GM21526 (cell line): ENCODE data around the gene ACSF3.
"Not testable (repeated sequence)": the region's sequence is repeated elsewhere in the genome, so short reads cannot be mapped to it uniquely, and the experiment has no call there.

ENCODE experiments used
- ATAC-seq: cut with Tn5 transposase; IDR thresholded peaks from one replicate; pipeline ENCODE4 v1.9.1; 2021; ENCODE audit warnings: moderate library complexity; ENCODE audit not compliant: unreplicated experiment, low FRiP score

ACSF3 gene

DNA sequence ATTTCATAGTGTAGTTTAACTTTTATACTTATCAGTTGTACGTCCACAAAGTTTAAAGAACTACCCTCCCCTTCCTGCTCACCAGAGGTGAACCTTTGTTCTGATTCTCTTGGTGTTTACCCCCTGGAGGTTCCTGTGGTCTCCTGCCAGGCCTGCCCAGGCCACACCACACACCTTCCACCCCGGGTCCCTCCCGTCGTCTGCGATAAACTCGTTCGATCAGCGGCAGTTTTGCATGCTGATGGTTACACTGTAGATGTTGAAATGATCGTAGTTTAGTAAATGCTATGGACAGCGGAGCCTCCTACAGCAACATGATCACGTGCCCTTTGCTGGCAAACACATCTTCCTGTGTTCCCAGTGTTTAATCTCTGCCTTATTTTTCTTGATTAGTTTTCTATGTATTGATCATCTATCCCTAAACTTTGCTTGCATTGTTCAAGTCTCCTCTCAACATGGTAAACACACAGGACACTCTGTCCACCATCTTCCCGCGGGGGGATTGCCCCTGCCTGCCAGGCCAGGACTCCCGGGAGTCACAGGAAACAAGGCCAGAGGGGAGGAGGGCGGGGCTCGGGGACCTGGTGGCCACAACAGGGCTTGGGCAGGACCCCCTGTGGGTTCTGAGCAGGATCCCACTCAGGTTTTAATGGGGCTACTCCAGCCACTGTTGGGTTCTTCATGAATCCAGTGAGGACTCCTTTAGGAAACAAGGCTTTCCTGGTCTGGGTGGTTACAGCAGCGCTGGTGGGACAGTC is 2.8 kb upstream of the ACSF3 start:
- no peak for ATAC-seq

- no peak for ATAC-seq
Observed at GRCh38 chr16:89092013-89092412, 1.6 kb upstream of the ACSF3 start.

- not testable (repeated sequence) for ATAC-seq
Observed at GRCh38 chr16:89093252-89093601, 425 bp upstream of the ACSF3 start.

DNA sequence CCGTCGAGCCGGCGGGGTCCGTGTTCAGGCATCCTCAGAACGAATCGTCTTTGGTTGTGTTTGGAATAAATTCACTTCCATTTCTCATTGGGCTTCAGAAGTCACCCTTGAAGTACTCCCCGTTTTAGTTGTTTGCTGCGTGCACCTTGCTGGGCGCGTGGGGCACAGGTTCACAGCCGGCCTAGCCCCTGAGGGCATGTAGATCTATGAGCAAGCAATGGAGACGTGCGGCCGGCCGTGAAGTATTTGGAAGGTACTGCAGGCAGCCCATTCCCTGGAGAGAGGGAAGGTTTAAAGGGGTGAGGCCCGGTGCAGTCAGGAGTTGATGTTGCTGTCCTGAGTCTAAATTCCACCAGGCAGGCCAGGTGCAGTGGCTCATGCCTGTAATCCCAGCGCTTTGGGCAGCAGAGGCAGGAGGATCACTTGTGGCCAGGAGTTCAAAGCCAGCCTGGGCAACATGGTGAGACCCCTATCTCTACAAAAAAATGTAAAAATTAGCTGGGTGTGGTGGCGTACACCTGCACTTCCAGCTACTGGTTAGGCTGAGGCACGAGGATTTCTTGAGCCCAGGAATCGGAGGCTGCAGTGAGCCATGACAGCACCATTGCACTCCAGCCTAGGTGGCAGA is 714 bp downstream of the ACSF3 start:
- ATAC-seq = no peak

GRCh38 chr16:89094880-89095258 is 1.2 kb downstream of the ACSF3 start:
- no peak for ATAC-seq

DNA sequence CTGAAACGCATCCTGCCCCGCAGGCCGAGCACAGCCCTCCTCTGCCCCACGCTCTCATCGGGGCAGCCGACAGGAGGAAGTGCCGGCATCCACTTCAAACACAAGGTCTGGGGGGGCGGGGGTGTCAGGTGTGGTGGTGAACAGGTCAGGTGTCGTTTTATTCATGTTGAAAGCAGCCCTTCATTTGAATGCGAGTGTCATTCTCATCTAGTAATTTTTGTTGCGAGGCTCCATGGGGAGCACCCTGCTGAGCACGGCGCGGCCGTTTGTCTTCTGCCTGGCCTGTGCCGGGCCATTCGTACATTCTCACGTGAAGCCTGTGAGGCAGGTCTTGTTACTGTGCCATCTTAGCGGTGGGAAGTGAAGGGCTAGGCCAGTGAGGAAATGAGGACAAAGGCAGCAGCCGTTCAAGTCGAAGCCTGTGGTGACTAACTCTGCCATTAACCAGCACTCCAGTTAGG is 1.9 kb downstream of the ACSF3 start:
- no peak for ATAC-seq

- no peak for ATAC-seq
Observed at GRCh38 chr16:89096042-89096717, 2.5 kb downstream of the ACSF3 start.

GRCh38 chr16:89096768-89097391 is 3.2 kb downstream of the ACSF3 start:
- ATAC-seq = no peak

GRCh38 chr16:89097392-89097772 is 3.7 kb downstream of the ACSF3 start:
- no peak for ATAC-seq

GRCh38 chr16:89098767-89099430 is 5.2 kb downstream of the ACSF3 start:
- ATAC-seq = no peak

DNA sequence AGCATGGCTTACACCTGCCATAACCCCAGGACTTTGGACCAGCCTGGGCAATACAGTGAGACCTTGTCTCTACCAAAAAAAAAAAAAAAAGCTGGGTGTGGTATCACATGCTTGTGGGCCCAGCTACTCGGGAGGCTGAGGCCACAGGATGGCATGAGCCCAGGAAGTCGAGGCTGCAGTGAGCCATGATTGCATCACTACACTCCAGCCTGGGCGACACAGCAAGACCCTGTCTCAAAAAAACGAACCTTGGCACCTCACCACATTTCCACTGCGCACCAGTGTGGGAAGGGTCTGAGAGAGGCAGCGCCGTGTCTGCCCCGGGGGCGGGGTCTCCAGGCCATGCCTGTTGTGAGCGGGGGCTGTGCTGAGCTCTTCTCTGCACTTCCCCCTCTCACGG is 6.3 kb downstream of the ACSF3 start:
- ATAC-seq = no peak

GRCh38 chr16:89100601-89101302 is 7.1 kb downstream of the ACSF3 start:
- no peak for ATAC-seq

DNA sequence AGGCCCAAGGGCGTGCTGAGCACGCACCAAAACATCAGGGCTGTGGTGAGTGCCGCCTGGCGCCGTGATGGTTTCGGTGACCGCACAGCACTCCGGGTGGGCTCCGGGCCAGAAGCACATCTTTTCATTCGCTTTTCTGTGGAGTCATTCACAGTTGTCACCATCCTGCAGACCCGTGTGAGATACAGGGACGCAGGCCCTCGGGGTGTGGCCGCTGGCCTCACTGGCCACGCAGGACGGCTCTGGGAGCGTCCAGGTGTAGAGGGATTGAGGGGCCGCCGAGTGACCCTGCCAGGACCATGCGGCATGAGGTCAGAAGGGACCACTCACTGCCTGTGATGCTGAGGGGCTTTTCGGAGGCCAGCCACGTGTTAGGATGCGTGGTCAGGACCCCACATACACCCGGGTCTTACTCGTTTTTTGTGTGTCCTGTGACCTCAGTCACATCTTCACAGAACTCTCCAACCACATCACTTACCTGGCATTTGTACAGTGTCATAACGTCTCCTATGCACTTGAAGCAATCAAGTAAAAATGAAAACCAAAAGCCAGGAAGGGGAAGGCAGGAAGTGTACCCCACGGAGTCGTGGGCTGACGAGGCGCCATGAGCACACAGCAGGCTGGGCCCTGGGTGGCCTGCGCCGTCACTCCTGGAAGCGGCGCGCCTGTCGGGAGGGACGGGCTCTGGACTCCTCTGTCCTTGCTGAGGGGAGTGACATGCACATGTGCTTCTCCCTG is 7.8 kb downstream of the ACSF3 start:
- ATAC-seq = no peak

- ATAC-seq = no peak
Observed at GRCh38 chr16:89102041-89102471, 8.4 kb downstream of the ACSF3 start.

DNA sequence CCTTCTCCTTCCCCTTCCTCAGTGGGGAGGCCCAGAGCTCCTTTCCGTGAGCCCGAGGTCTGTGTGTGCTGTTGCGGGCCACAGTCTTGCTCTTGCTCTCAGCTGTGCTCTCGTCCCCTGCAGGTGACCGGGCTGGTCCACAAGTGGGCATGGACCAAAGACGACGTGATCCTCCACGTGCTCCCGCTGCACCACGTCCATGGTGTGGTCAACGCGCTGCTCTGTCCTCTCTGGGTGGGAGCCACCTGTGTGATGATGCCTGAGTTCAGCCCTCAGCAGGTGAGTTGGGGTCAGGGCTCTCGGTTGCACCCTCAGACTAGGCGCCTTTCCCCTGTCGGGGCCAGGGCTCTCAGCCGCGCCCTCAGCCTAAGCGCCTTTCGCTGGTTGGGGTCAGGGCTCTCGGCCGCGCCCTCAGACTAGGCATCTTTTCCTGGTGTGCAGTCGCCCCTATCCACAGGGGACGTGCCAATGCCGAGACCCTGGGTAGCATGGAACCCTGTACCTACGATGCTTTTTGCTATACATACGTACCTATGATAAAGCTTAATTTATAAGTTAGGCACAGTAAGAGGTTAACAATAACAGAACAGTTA is 8.9 kb downstream of the ACSF3 start:
- no peak for ATAC-seq

DNA sequence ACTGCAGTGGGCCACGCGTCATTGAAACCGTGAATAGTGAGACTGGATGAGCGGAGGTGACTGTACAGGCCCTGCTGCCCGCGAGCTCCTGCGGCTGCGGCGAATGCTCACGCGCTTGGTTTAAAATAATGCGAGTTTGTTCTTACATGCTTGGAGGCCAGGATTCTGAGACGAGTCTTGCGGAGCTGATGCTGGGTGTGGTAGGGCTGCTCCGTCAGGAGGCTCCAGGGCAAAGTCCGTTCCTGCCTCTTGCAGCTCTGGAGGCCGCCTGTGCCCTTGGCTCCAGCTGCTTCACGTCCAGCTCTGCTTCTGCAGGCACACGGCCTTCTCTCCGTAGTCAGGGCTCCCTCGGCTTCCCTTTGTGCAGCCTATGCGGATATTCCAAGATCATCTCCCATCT is 9.5 kb downstream of the ACSF3 start:
- ATAC-seq = no peak

DNA sequence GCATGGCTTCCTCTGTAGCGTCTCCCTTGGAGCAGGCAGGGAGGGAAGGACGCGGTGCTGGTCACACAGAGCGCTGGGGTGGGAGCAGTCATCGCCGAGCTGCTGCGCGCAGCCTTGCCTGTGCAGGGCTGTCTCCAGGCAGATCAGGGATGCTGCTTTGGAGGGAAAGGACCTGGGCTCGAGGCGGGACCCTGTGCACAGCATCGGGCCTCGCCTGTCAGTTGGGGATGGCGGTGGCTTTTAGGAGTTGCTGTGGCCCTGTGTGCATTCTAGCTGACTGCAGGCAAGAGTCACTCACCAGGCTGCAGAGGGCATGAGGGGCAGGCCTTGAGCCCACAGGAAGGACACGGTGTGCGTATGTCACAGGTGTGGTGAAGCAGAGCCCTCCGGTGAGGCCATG is 10.1 kb downstream of the ACSF3 start:
- ATAC-seq = no peak

GRCh38 chr16:89104303-89104702 is 10.7 kb downstream of the ACSF3 start:
- ATAC-seq = no peak

DNA sequence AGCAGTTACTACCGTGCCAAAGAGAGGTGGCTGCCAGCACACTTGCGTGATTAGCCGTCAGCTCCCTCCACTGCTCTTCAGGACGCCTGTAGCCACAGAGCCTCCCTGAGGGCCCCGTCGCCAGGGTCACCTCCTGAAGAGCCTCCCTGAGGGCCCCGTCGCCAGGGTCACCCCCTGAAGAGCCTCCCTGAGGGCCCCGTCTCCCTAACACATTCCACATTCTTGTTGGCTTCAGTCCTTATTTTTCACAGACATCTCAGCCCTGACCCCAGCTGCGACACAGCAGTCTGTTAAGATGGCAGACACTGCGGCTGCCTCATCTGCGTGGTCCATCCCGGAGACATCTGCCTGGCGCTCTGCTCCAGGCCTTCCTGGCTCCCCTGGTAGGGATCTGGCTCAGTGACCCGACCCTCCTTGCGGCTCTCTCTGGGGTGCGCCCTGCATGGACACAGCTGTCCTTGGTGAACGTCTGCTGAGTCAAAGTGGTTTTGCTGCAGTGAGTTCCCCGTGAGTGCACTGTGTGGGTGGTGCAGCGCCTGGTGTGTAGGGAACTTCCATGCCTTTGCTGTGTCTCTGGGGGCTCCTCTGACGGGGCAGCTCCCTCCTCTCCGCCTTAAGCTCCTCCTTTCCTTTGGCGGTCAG is 11.4 kb downstream of the ACSF3 start:
- ATAC-seq = no peak
